ENCODE measurements around the gene TENM4.

- TF ChIP-seq TSHZ2 (CRISPR knock-in tag; IDR thresholded peaks at IDR 0.05) (no peak), ZNF565 (CRISPR knock-in tag; conservative IDR thresholded peaks at IDR 0.05; ENCODE audit: low read depth) (no peak), ZNF70 (CRISPR knock-in tag; IDR thresholded peaks at IDR 0.05) (no peak), ESRRG (CRISPR knock-in tag; IDR thresholded peaks at IDR 0.05) (no peak)
Measured at GRCh38 chr11:78764946-78765345, 675.9 kb downstream of the TENM4 start.
